T-helper 9 cell (primary cell): ENCODE measurements around the gene ADRA1B.

ENCODE experiments used
- DNase-seq: peaks from one replicate; pipeline ENCODE4 v3.0.0-alpha.2; 2020

Gene ADRA1B

DNA sequence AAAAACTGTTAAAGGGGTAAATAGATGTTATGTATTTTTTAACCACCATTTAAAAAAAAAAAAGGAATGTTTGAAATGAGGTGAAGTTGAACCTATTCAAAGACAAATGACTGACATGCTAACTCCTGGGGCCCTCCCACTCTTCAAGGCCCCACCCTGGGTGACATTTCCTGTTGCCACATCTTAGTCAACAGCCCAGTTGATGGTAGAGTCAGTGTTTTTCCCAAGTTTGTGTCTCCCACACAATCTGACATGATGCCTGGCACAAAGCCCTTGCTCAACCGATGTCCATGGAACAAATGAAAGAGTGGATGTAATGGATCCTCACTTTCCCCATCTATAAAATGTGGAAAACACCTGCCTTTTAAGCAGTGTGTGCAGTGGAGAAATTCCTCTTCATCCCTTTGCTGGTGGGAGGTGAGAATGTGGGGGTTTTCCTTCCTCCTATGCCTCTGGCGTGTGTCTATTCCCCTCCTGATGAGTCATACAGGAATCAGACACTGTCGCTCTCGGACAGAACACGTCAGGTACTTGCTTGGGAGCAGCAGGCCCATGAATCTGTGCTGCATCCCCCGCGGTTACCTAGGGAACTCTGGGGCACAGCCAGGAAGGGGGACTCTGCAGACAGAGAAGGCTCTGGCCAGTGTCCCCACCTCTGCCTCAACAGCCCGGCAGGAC is 13.7 kb upstream of the ADRA1B start:
- no peak for DNase-seq

DNA sequence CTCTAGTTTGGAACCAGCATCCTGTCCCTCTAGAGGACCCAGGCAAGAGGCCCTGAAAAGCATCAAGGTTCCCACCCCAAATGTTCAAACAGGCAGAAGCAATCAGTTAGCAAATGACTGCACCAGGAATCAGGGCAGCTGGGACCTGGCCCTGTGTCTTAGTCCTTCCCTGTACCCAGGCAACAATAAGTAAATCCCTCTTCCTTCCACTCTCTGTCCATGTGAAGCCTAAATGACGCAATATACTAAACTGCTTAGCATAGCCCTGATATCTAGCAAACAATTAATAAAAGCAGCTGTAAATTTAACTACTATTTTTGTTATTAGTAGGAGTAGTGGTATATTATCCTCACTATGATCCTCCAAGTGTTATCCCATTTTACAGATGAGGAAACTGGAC is 13.2 kb upstream of the ADRA1B start:
- DNase-seq: no peak

DNA sequence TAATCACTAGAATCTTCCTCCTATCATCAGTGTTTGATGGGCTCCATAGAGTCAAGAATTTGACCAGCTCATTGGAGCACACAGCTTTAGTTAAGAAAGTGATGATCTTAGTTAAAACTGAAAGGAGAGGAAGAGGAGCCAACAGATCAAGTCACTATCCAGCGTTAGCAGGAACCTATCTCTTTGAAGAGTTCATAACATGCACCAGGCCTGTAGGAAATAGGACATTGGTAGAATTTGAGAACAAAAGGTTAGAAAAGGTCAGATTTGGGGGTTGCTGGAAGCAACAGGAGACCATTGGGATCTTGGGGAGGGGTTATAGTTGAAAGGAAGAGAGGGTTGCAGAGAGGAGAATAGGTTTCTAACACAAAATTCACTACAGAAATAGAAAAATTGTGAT is 11.4 kb upstream of the ADRA1B start:
- DNase-seq: no peak

DNA sequence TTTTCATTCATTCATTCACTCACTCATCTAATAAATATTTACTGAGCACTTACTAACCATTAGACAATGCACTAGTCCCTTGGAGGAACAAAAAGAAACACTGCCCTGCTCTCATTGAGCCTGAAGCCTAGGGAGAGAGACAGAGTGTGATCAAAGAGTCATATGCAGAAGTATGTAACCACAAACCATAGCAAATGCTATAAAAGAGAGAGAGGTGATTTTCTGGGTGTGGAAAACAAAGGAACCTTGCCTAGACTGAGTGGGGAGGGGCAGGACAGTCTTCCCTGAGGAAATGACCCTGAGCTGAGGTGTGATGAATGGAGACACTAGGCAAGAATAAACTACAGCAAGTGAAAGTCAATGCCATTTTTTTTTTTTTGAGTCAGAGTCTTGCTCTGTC is 10.8 kb upstream of the ADRA1B start:
- DNase-seq: no peak

DNA sequence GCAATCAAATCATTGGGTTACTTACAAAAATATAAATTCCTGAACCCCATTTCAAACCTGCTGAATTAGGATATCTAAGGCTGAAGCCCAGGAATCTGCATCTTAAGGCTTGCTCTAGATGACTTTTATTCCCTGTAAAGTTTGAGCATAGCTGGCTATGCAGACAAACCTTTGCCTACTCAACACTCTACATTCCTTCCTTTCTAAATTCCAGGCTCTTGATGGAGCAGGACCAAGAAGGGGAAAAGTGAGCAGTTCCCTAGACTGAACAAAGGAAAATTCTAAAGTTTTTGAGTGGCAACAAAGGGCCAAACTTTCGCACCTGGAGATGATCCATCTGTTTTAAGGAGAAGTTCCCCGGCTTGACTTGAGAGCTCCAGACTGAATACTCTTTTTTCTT is 9.8 kb upstream of the ADRA1B start:
- no peak for DNase-seq

DNA sequence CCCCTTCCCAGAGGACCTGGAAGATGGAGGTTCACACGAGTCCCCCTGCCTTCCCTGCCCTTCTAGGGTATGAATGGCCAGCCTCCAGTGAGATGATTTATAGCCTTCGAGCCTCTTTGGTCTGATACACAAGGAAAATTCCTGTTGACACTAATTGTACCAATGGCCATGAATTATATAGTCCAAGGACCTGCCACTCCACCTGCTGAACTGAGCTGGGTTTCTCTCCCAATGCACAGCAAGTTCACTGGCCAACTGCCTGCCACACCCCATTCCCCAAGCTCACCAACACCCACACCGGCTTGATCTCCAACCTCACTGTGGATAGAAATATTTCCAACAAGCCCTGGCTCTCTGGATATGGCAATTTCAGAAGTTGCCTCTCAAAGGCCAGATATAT is 9.3 kb upstream of the ADRA1B start:
- no peak for DNase-seq

DNA sequence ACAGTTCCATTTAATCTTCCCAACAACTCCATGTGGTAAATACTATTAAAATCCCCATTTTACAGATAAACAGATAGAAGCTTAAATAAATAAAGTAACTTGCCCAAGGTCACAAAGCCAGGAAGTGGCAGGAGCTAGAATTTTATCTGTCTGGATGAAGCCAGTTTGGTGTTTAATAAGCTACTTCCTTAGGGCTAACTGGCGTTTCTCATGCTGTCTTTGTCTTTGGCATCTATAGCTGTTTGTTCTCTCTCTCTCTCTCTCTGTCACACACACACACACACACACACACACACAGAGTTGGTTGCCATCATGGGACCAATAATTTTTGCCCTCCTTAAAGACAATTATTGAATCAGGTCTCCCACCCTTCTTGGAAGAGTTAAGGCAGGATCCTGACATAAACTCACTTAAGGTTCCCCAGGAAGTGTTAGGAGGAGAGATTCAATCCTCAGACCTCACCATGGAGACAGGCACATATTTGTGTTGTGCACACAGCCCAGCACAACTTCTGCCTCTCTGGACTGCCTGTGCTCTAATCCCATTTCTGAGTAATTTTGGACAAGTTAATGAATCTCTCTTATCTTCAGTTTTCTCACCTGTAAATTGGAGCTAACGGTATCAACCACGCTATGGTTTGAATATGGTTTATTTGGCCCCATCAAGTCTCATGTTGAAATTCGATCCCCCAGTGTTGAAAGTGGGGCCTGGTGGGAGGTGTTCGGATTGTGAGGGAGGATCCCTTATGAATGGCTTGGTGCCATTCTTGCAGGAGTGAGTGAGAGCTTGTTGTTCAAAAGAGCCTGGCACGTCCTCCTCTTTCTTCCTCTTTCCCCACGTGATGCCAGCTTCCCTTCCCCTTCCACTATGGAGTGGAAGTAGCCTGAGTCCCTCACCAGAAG is 8.3 kb upstream of the ADRA1B start:
- no peak for DNase-seq

DNA sequence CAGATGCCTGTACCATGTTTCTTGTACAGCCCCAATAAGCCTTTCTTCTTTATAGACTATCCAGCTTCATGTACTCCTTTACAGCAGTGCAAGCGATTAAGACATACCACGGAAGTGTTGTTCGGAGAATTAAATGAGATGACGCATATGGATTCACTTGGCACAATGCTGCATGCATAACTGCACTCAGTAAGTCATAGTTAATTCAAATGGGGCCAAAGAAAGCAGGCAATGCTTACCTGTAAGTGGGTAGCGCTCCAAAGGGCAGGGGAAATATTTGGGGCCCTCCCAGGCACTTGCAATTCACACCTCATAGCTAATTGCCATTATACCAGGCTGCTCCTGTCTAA is 7.7 kb upstream of the ADRA1B start:
- no peak for DNase-seq

DNA sequence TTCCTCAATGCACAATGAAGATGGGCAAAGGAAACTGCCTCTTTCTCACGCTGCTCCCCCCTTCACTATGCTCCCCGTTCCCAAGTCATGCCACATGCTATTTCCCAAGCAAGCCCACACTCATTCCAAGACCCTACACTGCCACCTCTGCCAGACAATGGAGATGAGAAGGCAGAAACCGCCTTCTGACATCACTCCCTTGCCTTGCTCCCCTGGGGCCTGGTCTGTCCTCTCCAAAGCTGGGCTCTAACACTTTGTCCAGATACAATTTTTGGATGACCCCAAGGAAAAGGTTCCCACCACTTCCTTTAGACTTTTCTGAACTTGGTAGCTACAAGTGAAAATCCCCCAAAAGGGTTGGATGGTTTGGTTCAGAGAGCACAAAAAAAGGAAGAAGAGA is 7.2 kb upstream of the ADRA1B start:
- no peak for DNase-seq

DNA sequence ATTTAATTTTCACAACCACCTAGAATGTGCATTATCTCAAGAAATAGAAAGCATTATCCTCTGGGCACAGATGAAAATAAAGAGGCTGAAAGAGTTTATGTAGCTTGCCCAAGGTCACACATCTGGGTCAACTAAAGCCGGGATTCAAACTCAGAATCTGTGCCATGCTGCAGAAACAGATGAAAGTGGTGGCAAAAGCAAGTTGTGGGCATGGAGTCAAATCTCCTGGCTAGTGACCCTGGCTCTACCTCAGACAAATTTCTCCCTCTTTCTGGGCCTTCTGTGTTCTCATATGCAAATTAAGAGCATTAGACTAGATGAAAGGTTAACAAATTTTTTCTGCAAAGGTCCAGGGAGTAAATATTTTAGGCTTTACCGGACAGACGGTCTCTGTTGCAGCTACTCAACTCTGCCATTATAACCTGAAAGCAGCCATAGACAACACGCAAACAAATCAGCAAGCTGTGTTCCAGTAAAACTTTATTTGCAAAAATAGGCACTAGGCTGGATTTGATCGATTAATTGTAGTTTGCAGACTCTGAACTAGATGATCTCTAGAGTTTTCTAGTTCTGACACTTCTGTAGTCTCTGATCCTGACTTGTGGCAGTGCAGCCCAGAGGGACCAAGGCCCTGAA is 6.0 kb upstream of the ADRA1B start:
- DNase-seq: no peak

DNA sequence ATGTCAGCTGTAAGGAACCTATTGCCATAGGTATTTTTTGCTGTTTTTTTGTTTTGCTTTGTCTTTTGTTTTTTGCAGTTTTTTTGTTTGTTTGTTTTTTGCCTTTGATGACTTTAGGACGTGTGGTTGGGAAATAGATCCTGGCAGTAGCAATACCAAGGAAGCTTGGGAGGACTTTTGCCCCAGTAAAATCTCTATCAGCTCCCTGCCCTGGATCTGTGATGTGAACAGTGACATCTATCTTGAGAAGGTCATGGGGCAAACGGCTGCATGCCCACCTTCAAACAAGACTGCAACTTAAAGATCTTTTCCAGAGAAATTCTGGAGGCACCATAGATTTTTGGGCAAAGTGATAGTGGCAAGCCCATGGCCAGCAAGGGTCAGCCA is 5.4 kb upstream of the ADRA1B start:
- no peak for DNase-seq

DNA sequence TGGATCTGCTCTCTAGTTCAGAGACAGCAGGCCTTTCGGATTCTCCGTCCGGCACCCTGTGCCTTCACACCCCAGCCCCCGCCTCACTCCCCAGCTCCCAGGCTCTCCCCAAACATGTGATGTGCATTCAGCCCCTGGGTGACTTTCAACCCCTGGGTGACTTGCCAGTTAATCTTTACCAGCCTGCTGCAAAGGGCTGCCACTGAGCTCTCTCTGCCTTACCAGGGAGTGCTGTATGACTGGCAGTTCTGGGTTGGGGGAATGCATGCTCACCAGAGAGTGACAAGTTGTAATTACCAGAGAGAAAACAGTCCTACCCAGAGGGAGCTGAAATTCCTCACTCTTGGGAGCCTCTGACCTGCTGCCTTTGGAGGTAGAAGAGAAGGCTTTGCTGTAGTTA is 4.9 kb upstream of the ADRA1B start:
- DNase-seq: no peak

DNA sequence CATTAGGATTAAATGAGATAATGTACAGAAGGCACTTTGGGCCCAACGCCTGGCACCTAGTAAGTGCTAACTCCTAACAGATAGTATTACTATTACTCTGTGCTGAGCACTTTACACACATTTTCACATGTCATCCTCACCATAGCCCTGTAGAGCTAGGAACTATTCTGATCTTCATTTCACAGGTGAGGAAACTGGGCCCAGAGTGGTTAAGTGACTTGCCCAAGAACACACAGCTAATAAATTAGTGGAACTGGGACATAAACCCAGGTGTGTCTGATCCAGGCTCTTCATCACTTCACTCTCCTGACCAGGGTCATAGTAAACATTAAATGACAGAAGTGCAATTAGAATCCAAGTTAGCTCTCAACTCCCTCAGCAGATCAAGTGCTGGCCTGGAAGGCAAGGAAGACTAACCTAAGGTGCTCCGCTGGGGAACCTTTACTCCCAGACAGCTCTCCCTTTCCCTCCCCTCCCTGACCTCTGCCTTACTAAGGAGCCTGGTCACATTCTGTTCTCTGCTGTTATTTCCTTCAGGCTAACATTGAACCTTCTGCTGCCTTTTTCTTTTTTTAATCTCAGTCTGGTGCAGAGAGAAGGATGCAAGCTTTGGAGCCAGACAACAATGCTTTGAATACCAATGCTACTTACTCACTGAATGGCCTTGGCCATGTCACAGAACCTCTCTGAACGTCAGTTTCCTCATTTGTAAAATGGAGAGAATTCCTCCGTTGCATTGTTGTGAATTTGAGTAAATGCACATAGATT is 4.1 kb upstream of the ADRA1B start:
- DNase-seq: no peak

DNA sequence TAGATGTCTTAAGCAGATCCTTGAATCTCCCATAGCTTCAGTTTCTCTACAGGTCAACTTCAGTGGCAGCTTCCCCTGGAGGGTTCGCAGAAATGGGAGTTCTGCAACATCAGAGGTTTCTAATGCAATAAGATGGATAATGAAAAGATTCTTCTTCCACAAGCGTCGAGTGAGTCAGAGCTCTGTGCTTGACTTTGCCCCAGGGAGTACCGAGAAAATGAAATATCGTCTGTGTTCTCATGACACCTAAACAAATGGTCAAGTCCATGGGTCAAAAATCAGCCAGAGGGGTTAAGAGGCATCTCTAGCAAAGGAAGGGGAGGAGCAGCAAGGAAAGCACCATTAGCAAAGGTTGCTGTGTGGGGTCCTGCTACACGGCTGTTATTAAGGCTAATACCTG is 3.2 kb upstream of the ADRA1B start:
- DNase-seq: no peak

DNA sequence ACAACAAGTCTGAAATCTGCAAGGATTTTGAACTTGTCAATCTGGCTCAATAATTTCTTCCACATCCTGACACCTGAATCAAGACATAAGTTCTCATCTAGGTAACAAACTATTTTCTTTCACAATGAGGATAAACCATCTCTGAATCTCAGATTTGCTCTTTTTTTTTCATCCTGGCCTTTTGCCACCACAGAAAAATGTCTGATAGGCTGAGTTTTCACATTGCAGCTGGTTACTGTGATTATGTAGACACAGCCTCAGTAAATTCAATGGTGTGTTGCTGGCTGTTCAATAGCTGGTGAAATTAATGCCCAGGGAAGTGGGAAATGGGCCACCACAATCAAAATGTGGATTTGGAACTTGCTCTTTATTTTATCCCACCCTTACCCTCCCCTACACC is 2.8 kb upstream of the ADRA1B start:
- DNase-seq: no peak

DNA sequence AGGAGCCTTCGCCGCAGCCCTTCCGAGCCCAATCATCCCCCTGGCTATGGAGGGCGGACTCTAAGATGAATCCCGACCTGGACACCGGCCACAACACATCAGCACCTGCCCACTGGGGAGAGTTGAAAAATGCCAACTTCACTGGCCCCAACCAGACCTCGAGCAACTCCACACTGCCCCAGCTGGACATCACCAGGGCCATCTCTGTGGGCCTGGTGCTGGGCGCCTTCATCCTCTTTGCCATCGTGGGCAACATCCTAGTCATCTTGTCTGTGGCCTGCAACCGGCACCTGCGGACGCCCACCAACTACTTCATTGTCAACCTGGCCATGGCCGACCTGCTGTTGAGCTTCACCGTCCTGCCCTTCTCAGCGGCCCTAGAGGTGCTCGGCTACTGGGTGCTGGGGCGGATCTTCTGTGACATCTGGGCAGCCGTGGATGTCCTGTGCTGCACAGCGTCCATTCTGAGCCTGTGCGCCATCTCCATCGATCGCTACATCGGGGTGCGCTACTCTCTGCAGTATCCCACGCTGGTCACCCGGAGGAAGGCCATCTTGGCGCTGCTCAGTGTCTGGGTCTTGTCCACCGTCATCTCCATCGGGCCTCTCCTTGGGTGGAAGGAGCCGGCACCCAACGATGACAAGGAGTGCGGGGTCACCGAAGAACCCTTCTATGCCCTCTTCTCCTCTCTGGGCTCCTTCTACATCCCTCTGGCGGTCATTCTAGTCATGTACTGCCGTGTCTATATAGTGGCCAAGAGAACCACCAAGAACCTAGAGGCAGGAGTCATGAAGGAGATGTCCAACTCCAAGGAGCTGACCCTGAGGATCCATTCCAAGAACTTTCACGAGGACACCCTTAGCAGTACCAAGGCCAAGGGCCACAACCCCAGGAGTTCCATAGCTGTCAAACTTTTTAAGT is 819 bp downstream of the ADRA1B start:
- no peak for DNase-seq

DNA sequence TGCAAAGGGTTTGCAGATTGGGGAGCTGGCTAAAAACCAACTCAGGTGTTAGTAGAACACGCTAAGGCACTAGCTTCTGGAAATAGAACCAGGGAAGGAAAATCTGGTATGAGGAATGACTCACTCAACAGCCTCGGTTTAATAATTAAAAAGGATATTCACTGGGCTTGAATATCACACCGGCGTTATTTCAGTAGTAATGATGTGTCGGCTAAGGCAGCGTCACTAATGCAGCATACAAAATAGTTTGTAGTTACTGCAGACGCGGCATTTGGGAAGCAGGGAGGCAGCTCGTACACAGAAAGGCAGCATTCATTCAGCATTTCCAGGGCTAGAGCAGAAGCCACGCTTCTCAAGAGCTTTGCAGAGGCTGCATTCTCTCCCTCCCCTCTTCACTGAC is 1.7 kb downstream of the ADRA1B start:
- no peak for DNase-seq

DNA sequence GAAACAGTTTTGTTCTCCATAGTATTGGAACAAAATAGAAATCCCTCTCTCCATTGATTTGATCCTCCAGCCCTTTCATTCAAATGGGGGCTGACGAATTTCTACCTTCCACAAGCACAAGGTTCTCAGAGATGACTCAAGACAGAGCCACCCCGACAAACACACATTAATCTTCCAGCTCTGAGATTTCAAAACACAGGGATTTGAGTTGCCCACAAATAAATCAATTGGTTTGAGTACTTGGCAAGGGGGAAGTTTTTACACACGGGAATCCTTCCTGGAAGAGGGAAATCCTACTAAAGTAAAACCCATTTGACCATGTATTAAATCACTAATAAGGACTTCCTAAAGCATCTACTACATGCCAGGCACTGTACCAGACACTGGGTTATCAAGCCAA is 5.4 kb downstream of the ADRA1B start:
- DNase-seq: no peak

DNA sequence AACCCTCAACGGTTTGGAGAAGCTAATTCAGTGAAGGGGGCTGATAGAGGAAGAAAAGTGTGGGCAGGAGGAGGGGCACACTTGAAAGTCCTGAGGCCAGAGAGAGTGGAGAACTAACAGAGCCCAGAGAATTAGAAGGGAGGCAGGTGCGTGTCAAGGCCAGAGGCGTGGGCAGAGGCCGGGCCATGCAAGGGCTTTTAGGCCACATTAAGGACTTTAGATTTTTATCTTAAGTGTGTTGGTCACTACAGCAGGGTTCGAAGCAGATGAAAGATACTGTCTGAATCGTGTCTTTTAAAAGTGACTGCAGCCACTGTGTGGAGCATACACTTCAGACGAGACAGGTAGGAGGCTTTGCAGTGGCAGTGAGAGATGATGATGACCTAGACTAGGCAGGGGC is 6.7 kb downstream of the ADRA1B start:
- DNase-seq: no peak

DNA sequence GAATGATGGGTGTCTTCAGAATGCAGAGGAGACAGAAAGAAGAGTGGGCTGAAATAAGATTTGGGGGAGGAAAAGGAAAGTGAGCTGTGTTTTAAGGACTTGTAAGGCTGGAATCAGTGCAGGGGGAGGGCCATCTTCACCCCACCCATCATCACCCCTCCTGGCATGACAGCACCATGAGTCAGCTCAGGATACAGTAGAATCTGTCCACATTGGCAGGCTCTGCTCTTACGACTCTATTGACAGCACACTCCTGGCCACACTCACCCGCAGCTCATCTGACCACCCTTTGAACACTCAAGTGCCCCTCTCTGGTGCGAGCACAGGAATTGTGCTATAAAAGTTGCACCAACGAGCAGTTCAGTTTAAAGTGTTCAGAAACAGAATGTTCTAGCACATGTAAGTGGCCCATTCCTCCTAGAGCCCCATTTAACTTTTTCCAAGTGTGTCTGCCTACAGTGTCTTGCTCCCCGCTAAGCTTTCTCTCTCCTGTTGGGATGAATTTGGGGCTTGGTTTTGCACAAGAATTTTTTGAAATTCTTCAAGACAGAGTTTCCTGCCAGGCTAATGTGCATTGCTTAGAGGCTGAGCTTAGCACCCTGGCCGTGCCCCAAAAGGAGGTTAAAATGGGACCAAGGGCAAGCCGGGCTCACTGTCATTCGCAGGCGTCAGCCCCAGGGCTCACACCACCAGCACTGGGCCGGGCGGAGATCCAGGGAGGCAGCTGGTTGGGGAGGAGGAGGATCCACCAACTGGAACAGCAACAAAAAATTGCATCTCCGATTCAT is 12.0 kb downstream of the ADRA1B start:
- DNase-seq: no peak

DNA sequence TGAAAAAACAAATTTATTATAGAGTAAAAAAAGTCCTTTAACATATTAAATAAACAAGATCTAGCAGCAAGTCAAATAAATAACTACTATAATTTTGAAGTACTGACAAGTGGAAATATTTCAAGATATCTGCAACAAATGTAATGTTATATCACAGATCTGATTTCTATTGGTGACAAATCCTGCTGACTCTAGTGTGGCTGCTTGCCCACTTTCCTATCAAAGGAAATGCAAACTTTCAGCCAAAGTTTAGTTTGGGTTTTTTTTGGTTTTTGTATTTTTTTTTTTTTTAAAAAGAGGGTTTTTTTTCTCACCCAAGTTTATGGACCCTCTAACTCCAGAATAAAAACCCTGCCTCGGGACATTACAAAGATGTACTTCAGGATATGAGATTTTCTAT is 12.9 kb downstream of the ADRA1B start:
- DNase-seq: no peak
